Dedifferentiated amniotic fluid mesenchymal stem cell (primary cell): ENCODE data around the gene SH3RF3.

Experiments
- DNase-seq: peaks from one replicate; pipeline ENCODE4 v3.0.0-alpha.2; 2016; ENCODE audit errors: extremely low spot score

The SH3RF3 gene

DNA sequence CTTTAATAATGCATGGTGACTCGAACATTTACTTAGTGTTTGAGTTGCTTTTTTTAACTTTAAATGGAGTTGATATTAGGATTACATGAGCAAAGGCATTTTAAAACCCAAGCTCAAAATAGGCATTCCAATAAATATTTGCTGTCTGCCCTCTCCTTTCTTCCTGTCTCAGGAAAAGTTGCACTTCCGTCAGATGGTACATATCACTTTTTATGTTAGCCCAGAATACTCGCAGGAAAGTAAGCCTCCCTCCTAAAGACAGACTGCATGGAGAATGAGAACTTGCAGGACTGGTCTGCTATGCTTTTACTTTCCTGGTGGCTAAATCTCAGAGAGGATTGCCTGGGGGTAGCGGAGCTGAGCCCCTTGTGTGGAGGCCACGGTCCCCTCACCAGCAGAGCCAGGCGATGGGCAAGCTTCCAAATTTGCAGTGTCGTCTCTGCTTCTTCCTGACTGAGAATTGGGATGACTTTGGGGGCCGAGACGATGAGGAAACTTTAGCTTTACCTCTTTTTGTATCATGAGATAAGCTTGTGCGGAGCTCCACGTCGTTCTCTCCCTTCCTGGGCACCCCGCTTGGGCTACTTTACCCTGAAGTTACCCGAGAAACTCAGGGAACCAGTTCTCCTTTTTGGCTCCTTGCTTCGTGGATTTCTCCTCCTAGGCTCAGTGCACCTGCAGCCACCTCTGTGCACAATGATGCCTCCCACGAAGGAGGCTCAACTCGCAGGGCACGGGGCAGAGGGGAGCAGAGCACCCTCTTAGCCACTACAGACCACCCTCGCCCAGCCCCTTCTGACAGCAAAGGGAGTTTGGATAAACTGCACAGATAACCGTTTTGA, 223.3 kb downstream of the SH3RF3 start:
- DNase-seq, result no peak

- no peak for DNase-seq
These were observed 224.1 kb downstream of the SH3RF3 start for GRCh38 chr2:109352898-109353689.

DNA sequence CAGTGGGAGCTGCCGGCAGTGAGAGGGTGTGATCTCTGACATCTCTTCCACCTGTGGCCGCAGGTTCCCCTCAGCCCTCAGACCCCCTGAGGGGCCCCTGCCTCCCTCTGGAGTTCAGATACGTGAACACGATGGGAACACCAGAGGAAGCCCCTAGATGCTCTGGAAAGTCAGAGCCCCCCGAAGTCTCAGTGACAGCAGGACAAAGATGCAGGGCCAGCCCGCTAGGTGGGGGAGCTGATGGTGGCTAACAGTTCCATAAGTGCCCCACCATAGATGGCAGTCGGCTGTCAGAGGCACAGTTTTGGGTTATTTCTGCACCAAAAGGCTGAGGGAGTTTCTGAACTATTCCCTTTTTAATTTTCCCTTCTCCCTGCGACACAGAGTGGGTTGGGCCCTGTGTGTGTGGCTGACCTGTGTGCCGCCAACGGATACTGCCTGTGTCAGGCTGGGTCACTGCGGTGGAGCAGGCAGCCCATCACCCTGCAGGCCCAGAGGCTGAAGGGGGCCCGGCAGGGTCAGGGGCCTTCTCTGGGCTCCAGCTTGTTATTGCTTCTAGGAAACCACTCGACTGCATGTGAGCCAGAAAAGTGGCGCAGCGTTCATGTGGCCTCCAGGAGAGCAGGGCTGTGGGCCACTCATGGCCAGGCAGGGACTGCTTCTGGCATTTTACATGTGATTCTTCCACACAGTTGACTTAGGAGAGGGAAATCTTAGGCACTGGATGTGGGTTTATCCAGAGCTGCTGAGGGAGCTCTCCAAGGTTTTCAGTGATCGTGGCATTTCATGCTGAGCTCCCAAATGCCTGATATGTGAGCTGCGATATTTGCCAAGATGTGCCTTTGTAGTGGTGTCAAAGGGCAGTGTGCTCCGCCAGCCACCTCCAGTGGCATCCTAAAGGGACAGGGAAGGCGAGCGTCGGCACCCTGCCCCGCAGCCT, 225.1 kb downstream of the SH3RF3 start:
- DNase-seq, result no peak

- DNase-seq, result no peak
These were observed 226.3 kb downstream of the SH3RF3 start for GRCh38 chr2:109355192-109355843.

DNA sequence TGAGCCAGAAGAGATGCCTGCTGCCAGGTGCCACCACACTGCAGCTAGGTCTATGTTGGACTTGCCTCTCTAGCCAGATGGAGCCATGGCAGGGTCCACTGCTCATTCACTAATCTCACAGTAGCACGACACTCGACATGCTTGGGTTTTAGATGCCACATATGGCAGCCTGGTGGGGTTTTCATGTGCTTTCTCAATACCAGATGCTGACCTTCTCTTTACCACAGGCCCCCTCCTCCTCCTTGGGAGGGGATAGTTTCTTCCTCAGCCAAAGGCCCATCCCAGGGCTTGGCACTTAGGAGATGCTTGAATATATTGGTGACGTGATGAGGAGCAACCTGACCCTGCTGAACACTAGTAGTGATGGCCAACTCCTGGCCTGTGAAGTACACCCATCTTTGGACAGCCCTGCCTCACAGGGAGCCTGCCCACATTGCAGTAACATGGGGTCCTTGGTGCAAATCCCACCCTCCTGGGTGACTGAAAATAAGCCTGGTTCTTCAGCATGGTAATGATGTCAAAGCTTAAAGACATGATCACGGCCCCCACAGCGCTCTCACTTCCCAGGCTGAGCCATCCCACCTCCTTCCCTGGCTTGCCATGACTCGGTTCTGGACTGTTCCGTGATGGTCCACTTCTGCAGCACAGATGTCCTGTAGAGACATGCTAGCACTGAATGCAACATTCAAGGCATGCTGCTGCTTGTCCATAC, 227.5 kb downstream of the SH3RF3 start:
- DNase-seq, result no peak

DNA sequence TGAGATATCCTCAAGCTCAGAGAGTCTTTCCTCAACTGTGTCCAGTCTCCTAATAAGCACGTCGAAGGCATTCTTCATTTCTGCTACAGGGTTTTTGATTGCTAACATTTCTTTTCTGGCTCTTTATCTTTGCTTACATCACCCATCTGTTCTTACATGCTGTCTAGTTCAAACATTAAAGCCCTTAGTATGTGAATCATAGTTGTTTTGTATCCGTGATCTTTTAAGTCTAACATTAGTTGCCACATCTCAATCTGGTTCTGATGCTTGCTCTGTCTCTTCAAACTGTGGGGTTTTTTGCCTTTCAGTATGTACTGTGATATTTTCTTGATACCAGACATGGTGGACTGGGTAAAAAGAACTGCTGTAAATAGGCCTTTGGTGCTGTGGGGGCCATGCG, 235.2 kb downstream of the SH3RF3 start:
- no peak for DNase-seq

DNA sequence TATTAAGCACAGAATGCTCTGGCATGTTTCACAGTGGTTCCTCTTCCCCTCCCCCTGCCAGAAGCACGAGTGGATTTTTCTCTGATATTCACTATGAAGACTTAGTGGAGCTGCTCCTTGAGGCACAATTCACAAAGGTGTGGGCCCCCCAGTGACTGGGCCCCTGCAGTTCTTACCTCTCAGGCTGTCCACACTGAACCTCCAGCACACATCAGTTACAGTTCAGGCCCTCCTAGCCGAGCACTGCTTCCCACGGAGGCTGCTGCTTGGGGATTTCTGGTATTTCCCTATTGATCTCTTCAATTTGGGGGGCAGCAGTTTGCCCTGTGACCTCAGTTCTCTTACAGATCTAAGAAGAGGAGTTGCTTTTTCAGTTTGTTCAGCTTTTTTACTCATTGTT, 236.1 kb downstream of the SH3RF3 start:
- no peak for DNase-seq

DNA sequence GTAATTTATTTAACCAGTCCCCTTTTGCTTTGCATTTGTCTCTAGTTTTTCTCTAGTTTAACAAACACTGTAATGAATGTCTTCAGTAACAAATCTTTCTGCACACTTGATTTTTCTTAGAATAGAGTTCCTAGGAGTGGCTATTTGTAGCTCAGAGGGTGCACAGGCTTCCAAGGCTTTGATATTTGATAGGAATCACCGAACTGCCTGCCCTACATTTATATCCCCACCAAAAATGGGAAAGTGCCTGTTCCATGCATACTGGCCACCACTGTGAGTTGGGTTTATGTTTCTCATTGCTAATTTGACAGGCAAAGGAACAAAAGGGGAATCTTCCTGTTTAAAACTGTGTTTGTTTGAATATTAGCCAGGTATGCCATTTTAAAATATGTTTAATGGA, 238.7 kb downstream of the SH3RF3 start:
- no peak for DNase-seq

- DNase-seq, result no peak
These were observed 239.8 kb downstream of the SH3RF3 start for GRCh38 chr2:109368798-109369197.

GRCh38 chr2:109369671-109370191, 240.7 kb downstream of the SH3RF3 start:
- no peak for DNase-seq

GRCh38 chr2:109370399-109371035, 241.5 kb downstream of the SH3RF3 start:
- DNase-seq, result no peak

DNA sequence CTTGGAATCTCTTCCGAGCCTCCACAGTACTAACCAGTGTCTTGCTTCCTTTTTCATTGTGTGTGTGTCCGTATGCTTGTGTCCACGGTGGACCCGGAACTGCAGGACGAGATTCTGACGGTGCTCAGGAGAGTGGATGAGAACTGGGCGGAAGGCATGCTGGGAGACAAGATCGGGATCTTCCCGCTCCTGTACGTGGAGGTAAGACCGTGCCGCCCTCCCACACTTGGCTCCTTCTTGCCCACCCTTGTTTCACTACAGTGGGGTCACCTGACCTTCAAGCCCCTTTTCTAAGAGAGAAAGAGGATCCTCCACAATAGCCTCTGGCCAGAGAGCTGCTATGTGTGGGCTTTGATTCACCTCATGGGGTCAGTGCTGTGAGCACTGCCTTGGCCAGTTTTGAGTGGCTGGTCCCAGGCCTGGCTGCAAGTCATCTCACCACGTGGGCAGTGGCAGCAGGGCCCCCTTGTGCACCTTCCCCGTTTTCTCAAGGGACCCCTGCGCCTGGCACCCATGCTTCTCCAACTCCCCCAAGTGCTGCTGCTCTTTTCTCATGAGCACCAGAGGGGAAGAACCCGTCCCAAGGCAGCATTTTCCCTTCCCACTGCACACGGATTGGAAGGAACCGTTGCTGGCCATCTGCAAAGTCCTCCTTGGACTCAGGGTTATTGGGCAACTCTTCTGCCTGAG, 242.6 kb downstream of the SH3RF3 start:
- no peak for DNase-seq

DNA sequence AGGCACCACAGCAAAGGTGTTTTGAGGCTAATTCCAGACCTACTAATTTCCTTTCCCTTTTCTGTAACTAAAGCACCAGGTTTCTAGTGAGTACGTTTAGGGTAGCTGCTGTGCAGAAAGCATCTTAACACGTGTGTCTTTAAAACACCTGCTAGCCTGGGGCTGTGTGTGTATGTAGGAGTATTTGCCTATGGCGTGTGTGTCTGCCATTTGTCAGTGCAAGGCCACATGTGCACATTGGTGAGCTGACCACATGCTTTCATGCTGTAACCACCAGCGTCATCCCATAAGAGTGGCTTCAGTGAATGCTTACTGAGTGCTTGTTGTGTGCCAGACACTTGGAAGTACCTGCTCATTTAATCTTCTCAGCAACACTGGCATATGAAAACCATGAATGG, 243.2 kb downstream of the SH3RF3 start:
- DNase-seq, result no peak

DNA sequence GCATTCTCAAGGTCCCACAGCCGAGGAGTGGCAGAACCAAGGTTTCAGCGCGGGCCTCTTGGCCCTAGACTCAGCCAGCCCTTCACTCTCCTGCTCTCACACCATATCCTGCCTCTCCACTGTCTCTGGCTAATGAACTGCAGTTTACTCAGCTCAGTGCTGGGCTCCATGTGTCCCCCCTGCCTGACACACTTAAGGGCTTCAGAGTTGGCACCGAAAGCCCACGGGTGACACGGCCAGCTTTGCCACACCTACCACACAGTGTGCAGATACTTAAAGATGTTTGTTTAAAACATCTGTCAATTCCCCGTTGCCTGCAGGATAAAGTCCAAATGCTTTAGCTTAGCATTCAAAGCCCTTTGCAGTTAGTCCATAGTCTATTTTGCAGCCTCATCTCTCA, 243.6 kb downstream of the SH3RF3 start:
- DNase-seq, result no peak

- no peak for DNase-seq
These were observed 245.0 kb downstream of the SH3RF3 start for GRCh38 chr2:109373791-109374547.

GRCh38 chr2:109374548-109375130, 245.6 kb downstream of the SH3RF3 start:
- DNase-seq, result no peak

DNA sequence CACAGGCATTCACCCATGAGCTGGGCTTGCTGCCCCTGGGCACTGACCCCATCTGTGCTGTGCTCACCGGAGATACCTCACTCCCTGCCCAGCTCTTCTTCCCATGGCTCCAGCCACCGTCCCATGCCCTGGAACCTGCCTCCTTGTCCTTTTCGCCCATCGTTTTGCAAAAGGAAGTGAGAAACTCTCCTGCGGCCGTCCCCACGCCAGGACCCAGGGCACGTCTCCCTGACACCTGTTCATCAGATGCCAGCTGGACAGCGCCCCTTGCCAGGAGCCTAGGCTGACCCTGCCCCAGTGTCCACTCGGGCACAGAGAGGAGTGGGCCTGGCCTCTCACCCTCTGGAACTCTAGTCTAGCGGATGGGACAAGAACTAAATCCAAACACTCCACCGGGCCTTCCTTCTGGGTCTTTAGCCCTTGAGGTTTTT, 246.1 kb downstream of the SH3RF3 start:
- DNase-seq, result no peak

DNA sequence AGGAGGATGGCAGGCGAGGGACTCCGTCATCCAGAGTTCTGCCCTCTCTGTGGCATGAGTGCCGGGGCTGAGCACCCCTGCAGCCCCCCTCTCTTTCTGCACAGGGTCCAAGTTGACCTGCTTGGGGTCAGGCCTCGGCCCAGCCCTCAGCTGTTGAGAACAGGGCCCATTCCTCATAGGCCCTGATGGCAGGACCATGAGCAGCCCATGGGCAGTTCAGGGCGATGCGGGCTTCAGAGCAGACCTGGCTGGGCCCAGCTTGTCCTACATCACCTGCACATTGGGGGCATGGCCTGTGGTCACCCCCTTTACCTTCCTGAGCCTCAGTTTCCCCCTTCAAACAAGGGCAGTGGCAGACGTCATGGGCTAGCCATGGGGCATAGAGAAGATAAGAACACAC, 246.7 kb downstream of the SH3RF3 start:
- DNase-seq, result no peak
